AG09319 (cell line): Measurements from ENCODE around the gene ARHGEF4.

ENCODE experiments used
- DNase-seq: peaks from one replicate; pipeline ENCODE4 v3.0.0-alpha.2; 2010; ENCODE audit warnings: low read depth; ENCODE audit errors: extremely low read depth
- TF ChIP-seq, protein P1 (sequence below): IDR thresholded peaks from 2 replicates; pipeline ENCODE4 v1.5.1; 2011; ENCODE audit warnings: low read depth, mild to moderate bottlenecking, inconsistent platforms, low read length, moderate library complexity

Gene ARHGEF4

GRCh38 chr2:131014141-131014540 lies 177.4 kb downstream of the ARHGEF4 start:
- TF ChIP-seq, protein P1, sequence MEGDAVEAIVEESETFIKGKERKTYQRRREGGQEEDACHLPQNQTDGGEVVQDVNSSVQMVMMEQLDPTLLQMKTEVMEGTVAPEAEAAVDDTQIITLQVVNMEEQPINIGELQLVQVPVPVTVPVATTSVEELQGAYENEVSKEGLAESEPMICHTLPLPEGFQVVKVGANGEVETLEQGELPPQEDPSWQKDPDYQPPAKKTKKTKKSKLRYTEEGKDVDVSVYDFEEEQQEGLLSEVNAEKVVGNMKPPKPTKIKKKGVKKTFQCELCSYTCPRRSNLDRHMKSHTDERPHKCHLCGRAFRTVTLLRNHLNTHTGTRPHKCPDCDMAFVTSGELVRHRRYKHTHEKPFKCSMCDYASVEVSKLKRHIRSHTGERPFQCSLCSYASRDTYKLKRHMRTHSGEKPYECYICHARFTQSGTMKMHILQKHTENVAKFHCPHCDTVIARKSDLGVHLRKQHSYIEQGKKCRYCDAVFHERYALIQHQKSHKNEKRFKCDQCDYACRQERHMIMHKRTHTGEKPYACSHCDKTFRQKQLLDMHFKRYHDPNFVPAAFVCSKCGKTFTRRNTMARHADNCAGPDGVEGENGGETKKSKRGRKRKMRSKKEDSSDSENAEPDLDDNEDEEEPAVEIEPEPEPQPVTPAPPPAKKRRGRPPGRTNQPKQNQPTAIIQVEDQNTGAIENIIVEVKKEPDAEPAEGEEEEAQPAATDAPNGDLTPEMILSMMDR = no peak
- DNase-seq = no peak

DNA sequence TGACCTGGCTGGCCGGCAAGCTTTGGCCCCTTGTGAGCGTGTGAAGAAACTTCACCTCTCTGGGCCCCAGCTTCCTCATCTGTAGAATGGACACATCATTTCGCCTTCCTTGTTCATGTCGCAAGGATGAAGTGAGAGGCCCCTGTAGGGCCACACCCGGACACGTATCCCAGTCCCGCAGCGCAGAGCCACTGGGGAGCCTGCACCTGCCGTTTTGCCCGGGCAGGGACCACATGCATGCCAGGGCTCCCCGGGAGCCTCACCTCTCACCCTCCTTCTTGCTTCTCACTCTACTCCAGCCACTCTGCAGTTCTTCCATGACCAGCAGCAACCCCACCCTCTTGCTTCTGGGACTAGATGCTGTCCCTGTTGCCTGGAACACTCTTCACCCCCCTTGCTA lies 179.1 kb downstream of the ARHGEF4 start:
- TF ChIP-seq, protein P1 = no peak
- no peak for DNase-seq

DNA sequence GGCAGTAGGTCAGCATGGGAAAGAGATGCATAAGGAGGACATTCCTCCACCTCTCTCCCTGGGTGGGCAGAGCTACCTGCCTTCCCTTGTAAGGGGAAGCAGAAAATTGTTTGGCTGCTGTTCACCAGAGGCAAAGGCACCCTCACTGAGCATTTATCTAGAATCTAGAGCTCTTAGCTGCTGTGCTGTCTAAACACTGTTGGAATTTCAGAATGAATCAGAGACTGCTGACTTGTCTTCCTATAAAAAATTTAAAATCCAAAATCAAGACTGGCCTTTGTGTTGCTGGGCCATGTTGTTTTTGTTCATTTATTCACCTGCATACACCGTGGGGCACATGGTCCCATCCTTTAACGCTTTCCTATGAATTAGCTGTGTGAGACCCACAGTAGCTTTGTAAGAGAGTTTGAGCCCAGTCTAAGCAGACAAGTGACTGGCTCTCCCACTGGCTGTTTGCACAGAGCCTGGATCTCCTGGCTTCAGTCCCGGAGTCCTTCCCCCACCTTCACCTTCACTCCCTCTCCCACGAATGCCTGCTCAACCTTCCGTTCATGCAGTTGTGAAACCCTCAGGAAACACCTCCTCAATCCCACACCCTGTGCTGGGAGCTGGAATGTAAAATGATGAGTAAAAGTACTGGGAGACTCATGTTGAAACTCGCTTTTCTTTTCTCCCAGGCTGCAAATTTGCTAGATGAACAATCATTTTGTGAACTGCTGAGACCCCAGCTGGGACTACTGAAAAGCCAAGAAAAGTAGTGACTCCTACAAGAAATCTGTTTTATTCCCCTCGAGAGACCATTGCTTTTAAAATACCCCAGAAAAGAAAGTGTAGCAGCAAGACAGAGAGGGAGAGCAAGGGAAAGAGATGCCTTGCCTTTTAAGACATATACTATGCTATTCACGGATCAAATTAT lies 180.4 kb downstream of the ARHGEF4 start:
- DNase-seq = no peak

DNA sequence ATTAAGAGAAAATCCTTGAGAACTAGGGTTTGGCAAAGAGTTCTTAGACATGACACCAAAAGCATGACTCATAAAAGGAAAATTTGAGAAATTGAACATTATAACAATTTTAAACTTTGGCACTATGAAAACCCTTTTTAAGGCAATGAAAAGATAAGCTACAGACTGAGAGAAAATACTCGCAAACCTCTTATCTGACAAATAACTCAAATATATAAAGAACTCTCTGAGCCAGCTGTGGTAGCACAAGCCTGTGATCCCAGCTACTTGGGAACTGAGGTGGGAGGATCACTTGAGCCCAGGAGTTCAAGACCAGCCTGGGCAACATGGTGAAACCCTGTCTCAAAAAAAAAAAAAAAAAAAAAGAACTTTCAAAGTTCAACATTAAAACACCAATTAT lies 186.0 kb downstream of the ARHGEF4 start:
- TF ChIP-seq, protein P1 = no peak
- no peak for DNase-seq

More for the DNA sequence above, 180.4 kb downstream of the ARHGEF4 start:
- TF ChIP-seq, protein P1 = no peak

DNA sequence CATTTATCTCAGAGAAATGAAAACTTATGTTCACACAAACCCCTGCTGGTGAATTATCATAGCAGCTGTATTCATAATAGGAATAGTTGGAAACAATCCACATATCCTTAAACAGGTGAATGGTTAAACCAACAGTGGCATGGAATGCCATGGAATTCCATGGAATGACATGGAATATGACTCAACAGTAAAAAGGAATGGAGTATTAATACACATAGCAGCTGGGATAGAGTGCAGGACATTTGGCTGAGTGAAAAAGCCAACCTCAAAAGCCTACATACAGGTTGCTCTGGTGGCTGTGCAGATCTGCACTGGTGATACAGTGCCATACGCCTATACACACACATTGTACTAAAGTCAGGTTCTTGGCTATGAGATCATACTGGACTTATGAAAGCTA lies 187.0 kb downstream of the ARHGEF4 start:
- TF ChIP-seq, protein P1 = no peak
- no peak for DNase-seq

- no peak for DNase-seq
- TF ChIP-seq, protein P1 = no peak
Observed at GRCh38 chr2:131026919-131027318, 190.2 kb downstream of the ARHGEF4 start.

GRCh38 chr2:131027566-131028528 lies 191.1 kb downstream of the ARHGEF4 start:
- TF ChIP-seq, protein P1 = no peak
- DNase-seq = no peak
